Umbilical cord (tissue), 2 donors: ENCODE measurements around the gene MAPK14. TPM values are rescaled to one million over a fixed set of nuclear protein-coding genes. Genes with fewer than 3 reads are reported as not detected.
A peak's percentile ranks its signal among the peaks of the same experiment; 100 is the strongest.

Source experiments
- DNase-seq: peaks from one replicate; pipeline ENCODE4 v3.0.0-alpha.2; 2015; ENCODE audit warnings: low spot score
- total RNA-seq: library from RNA; depleted of rRNA; stranded (reverse); fragments of >200 nt; gene quantifications from one replicate; pipeline ENCODE4 v1.2.3, GENCODE V29; 2014; ENCODE audit warnings: low replicate concordance; ENCODE audit not compliant: insufficient read depth

MAPK14 gene
- total RNA-seq, 1 donor from 2014 or later = 68.9 TPM

- peak; percentile 47 for DNase-seq
Measured at GRCh38 chr6:36099869-36100483, 72.4 kb downstream of the MAPK14 start.

GRCh38 chr6:36101691-36102090 lies 74.1 kb downstream of the MAPK14 start:
- DNase-seq = no peak

DNA sequence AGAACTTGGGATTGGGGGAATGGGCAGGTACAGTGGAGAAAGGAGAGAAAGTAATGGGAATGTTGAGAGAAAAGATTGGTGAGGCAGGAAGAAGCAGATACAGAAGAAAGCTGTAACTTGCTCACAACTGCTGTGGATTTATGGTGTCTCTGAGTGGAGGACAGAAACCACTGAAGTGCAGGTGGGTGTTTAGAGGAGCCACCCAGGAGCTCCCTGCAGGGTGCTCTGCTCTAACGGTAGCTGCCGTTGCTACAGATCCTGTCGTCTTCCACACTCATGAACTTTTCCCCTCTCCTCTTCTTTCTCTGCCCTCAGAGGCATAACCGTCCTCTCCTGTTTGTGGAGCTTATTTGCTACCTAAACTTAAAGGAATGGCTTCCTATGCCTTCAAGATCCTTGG lies 75.2 kb downstream of the MAPK14 start:
- DNase-seq = no peak

- DNase-seq = peak; percentile 55
Measured at GRCh38 chr6:36104836-36105235, 77.2 kb downstream of the MAPK14 start.

- DNase-seq = no peak
Measured at GRCh38 chr6:36109092-36109491, 81.5 kb downstream of the MAPK14 start.

GRCh38 chr6:36110050-36110449 lies 82.4 kb downstream of the MAPK14 start:
- no peak for DNase-seq

DNA sequence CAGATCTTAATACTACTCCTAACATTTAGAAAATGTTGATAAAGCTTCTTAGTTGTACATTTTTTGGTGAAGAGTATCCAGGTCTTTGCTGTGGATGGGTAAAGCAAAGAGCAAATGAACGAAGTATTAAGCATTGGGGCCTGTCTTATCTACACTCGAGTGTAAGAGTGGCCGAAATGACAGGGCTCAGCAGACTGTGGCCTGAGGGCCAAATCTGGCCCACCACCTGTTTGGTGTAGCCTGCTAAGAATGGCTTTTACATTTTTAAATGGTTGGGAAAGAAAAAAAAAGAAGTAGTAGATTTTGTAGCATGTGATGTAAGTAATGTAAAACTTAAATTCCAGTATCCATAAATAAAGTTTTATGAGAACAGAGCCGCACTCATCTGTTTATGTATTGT lies 83.3 kb downstream of the MAPK14 start:
- no peak for DNase-seq

DNA sequence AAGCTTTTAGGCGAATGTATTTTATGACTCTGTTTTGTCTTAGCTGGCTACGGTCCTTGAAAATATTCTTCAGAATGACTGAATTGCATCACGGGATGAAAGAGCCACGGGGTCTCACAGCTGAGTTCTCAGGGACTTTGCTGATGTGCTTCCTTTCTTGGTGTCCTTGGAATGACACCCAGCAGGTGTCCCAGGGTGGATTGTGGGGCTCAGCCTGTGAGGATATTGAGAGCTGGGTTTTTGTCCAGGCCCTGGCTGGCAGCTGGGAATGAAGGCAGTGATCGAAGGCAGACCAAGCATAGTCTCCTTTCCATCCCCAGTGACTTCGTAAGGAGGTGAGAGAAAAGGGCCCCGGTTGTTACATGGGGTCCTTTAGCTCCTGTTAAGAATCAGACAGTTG lies 83.9 kb downstream of the MAPK14 start:
- no peak for DNase-seq

DNA sequence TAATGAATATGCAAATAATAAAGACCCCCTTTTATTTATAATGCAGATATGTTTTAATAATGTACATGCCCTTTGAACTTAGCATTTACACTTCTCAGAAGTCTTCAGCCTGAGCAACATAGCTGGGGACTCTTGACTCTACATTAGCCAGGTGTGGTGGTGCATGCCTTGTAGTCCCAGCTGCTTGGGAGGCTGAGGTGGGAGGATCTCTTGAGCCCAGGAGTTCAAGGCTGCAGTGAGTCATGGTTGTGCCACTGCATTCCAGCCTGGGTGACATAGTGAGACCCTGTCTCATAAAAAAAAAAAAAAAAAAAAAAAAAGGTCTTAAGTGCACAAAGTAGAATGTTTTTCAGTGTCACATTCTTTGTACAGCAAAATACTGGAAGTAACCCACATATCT lies 85.4 kb downstream of the MAPK14 start:
- DNase-seq = no peak

- DNase-seq = no peak
Measured at GRCh38 chr6:36113703-36114102, 86.1 kb downstream of the MAPK14 start.

- DNase-seq = no peak
Measured at GRCh38 chr6:36114798-36115408, 87.3 kb downstream of the MAPK14 start.

GRCh38 chr6:36115412-36115811 lies 87.8 kb downstream of the MAPK14 start:
- no peak for DNase-seq

DNA sequence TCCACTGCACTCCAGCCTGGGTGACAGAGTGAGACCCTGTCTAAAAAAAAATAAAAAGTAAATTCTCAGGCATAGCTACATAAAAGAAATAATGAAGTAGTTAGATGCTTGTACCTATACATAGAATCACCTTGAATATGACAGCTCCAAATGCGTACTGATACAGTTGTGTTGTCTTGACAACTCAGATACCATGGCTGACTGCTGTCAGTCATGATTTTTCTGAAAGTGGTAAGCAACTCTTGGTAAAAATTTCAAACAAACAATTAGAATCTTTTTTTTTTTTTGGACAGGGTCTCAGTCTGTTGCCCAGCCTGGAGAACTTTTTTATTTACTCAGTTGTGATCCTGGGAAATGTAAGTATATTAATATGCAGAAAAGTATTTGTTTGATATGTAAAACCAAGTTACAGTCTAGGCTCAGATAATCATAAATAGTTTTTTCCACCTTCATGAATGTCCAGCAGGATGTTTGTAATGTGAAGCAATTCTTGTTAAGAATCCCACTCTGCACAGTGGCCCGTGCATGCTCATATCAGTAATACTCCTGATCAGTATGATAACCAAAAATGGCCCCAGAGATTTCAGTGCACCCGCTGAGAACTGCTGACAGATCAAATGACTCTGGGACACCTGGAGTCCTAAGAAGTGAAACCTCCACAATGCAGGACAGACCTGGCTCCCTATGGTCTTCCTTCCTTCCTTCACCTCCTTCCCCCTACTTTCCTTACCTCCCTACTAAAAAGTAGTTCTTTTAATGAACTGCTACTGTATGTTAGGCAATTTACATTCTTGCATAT lies 88.7 kb downstream of the MAPK14 start:
- DNase-seq = no peak

DNA sequence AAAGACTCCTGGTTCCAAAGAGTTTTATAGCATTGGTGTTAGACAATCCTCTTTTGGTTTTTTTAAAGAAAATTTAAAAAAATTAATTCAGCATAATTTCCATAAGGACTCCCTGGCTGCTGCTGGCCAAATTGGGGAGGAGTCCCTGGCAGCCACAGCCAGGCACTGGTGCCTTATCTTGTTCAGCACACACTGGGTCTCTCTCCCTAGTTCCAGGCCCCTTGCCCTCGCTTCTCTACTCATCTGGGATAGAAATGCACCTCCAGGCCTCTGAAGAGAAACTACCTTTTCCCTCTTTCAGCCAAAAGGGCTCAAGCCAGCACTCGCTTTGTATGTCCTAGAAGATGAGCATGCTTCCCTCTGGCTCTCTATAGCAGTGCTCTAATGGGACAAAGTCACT lies 89.3 kb downstream of the MAPK14 start:
- DNase-seq = no peak

DNA sequence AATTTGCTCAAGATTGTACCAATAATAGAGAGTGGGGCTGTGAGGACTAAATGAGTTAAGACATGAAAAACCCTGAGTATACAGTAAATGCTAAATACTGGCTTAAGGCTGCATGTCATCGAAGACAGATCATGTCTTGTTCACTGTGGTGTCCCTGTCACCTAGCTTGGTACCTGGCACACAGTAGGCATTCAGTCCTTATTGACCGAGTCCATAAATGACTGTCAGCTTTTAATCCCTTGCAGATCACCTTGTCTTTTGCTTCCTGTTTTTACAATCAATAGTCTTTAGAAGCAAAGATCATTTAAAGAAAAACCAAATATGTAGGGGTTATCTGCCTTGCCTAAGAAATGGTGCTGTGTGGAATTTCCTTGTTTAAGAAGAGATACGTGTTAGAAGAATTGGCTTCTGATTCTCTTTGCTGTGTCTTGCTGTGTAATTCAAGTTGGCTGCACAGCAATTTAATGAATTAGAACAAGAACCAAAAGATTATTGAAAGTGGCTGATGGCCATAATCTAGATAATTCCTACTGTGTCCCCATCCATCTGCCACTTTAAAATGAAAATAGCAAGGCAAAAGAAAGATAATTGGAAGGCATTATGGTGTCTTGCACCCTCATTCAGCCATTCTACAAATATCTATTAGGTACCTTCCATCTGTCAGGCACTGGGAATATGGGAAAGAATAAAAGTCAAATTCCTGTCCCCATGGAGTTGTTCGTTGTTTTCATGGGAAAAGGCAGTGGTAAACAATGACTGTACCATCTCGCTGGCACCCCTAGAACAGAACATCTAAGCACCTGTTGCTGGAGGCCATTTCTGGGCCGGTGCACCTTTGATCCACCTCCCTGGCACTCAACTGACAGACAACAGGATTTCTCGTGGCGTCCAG lies 90.3 kb downstream of the MAPK14 start:
- DNase-seq = no peak

DNA sequence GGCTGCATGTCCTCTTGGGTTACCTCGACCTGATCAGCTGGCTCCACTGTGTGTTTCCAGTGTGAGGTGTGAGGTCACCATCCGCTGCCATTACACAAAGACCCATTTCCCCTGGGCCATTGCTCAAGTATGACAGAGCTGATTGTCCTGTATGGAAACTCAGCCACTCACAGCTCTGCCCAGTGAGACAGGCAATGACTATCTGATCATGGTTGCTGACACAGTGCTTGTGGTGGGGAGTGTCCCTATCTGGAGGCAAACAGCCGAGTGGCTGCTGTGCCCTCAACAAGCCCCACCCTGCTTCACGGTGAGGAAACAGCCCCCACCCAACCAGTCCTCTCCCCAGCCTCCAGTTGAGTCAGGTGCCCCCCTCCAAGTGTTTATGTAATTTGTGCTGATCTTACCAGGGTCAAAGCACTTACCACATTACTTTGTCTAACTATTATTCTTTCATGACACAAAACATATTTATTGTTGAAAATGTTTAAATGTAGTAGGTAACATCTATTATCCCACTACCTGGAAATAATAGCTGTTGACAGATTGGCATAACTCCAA lies 91.0 kb downstream of the MAPK14 start:
- DNase-seq = no peak

GRCh38 chr6:36119209-36119608 lies 91.6 kb downstream of the MAPK14 start:
- no peak for DNase-seq

GRCh38 chr6:36120018-36120417 lies 92.4 kb downstream of the MAPK14 start:
- no peak for DNase-seq

DNA sequence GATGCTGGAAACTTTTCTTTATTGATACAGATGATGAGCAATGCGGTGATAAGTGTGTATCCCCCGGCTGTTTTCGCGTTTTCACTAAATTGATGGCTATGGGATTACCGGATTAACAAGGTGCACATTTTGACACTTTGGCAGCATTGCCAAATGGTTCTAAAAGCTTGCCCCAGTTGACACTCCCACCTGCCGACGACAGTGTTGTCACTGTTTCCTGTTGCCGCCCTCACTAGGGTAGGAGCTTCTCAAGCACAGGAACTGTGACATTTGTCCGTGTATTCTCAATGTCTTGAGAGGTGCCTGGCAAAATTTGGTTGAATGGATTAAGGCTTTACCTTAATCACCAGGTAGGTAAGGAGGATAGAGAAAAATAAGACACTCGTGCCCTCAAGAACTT lies 92.9 kb downstream of the MAPK14 start:
- DNase-seq = no peak

DNA sequence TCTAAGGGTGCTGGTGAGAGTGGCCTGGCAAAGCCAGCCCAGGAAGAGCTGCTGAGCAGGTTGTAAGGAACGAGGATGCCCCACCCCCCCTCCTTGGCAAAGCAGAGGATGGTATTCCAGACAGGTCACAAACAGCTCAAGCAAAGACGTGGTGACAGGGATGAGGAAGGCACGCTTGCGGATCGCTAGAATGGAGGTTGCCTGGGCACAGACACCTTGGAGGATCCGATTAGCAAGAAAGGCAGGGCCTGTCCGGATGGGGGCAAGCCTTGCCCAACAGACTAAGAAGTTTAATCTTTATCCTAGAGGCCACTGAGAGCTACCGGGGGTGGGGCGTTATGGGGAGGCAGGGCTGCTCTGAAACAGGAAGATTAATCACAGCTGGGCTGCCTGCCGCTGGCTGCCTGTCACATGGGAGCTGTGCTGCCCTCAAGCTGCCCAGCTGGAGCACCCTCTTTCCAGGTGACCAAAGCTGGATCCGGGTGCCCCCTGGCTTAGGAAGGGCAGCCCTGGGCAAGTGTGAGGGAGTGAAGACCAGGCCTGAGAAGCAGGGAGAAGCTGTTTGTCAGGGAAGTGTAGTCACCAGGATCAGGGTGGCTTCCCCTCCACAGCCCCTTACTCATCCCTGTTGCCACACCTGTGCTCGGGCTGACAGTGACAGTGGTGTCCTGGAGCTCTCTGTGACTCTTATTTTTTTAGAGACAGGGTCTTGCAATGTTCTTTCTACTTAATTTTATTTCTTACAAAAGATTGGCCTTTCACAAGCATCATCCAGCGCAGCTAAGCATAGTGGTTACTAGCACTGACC lies 93.6 kb downstream of the MAPK14 start:
- DNase-seq = peak; percentile 44
